Parathyroid adenoma (tissue), 2 donors: ENCODE measurements around the gene ARSG.
A peak's percentile ranks its signal among the peaks of the same experiment; 100 is the strongest.
"Not testable (repeated sequence)": the region's sequence is repeated elsewhere in the genome, so short reads cannot be mapped to it uniquely, and the experiment has no call there.

Experiments
- H2AFZ ChIP-seq: fragments of 300-600 bp; sonication (generic); one replicate; pipeline ENCODE4 v1.7.0; 2017; ENCODE audit warnings: antibody characterized with exemption, mild to moderate bottlenecking
- H3K27ac ChIP-seq: fragments of 300-600 bp; sonication (generic); one replicate; pipeline ENCODE4 v1.7.0; 2017
- H3K27me3 ChIP-seq: fragments of 300-600 bp; sonication (generic); one replicate; pipeline ENCODE4 v1.7.0; 2017; ENCODE audit warnings: low read length; ENCODE audit not compliant: control insufficient read depth, insufficient read depth
- H3K36me3 ChIP-seq: fragments of 300-600 bp; sonication (generic); one replicate; pipeline ENCODE4 v1.7.0; 2017; ENCODE audit warnings: low read length; ENCODE audit not compliant: control insufficient read depth, insufficient read depth
- H3K4me1 ChIP-seq: fragments of 300-600 bp; sonication (generic); one replicate; pipeline ENCODE4 v1.7.0; 2017; ENCODE audit warnings: control low read depth
- H3K4me2 ChIP-seq: fragments of 300-600 bp; sonication (generic); one replicate; pipeline ENCODE4 v1.7.0; 2017; ENCODE audit warnings: low read length
- H3K4me3 ChIP-seq: fragments of 300-600 bp; sonication (generic); one replicate; pipeline ENCODE4 v1.7.0; 2017; ENCODE audit warnings: low read depth, low read length
- H3K79me2 ChIP-seq: fragments of 300-600 bp; sonication (generic); one replicate; pipeline ENCODE4 v1.7.0; 2017; ENCODE audit warnings: control low read depth
- H3K9ac ChIP-seq: fragments of 300-600 bp; sonication (generic); one replicate; pipeline ENCODE4 v1.7.0; 2017; ENCODE audit warnings: mild to moderate bottlenecking
- H3K9me3 ChIP-seq: fragments of 300-600 bp; sonication (generic); one replicate; pipeline ENCODE4 v1.7.0; 2017; ENCODE audit warnings: low read length; ENCODE audit not compliant: control insufficient read depth
- CTCF ChIP-seq: fragments of 300-600 bp; sonication (generic); IDR thresholded peaks from one replicate; pipeline ENCODE4 v1.7.0; 2017; ENCODE audit warnings: antibody characterized with exemption, mild to moderate bottlenecking
- donor health status: primary hyperparathyroidism.

Gene ARSG

GRCh38 chr17:68368387-68368786 lies 77.1 kb downstream of the ARSG start:
- H3K9me3 ChIP-seq = no peaks in the 10 kb centered on the region
- H2AFZ ChIP-seq = peak overlapping the region; percentile 61
- H3K9ac ChIP-seq = no peak overlapping the region
- H3K36me3 ChIP-seq = no peaks in the 10 kb centered on the region
- no peak overlapping the region for H3K4me2 ChIP-seq
- no peak overlapping the region for H3K4me3 ChIP-seq
- no peaks in the 10 kb centered on the region for H3K27me3 ChIP-seq
- H3K79me2 ChIP-seq = no peaks in the 10 kb centered on the region
- no peak for TF ChIP-seq CTCF
- no peaks in the 10 kb centered on the region for H3K4me1 ChIP-seq
- H3K27ac ChIP-seq = no peak overlapping the region

GRCh38 chr17:68375566-68375965 lies 84.3 kb downstream of the ARSG start:
- Histone ChIP-seq H3K27me3 (no peaks in the 10 kb centered on the region), H3K4me1 (peaks cover 5% of the 10 kb centered on the region)

GRCh38 chr17:68376178-68376577 lies 84.9 kb downstream of the ARSG start:
- H3K9me3 ChIP-seq, H2AFZ ChIP-seq, H3K4me2 ChIP-seq, H3K79me2 ChIP-seq, H3K27ac ChIP-seq, H3K4me3 ChIP-seq, H3K9ac ChIP-seq, H3K36me3 ChIP-seq, H3K27me3 ChIP-seq, H3K4me1 ChIP-seq: not testable (repeated sequence)

More at GRCh38 chr17:68375566-68375965, 84.3 kb downstream of the ARSG start:
- Histone ChIP-seq H3K4me3 (no peak overlapping the region), H2AFZ (no peak overlapping the region), H3K27ac (no peak overlapping the region), H3K9me3 (no peaks in the 10 kb centered on the region), H3K9ac (no peak overlapping the region), H3K36me3 (no peaks in the 10 kb centered on the region), H3K4me2 (no peak overlapping the region), H3K79me2 (no peaks in the 10 kb centered on the region)
- no peak for TF ChIP-seq CTCF

- H3K9ac ChIP-seq = no peak overlapping the region
Measured at GRCh38 chr17:68377771-68378267, 86.5 kb downstream of the ARSG start.

More at GRCh38 chr17:68377771-68378267, 86.5 kb downstream of the ARSG start:
- H3K9me3 ChIP-seq = no peaks in the 10 kb centered on the region
- no peaks in the 10 kb centered on the region for H3K27me3 ChIP-seq
- H3K4me1 ChIP-seq = peaks cover 5% of the 10 kb centered on the region
- peak overlapping the region; percentile 85 for H3K27ac ChIP-seq
- no peak overlapping the region for H3K4me2 ChIP-seq
- no peaks in the 10 kb centered on the region for H3K79me2 ChIP-seq
- no peaks in the 10 kb centered on the region for H3K36me3 ChIP-seq
- H3K4me3 ChIP-seq = no peak overlapping the region
- H2AFZ ChIP-seq = peak overlapping the region; percentile 55
- TF ChIP-seq CTCF = no peak
